GM23338 (cell line): ENCODE measurements around the gene TTC21B.

Source experiments
- CREB1 ChIP-seq: fragments of 250-450 bp; sonication (Bioruptor Pico); IDR thresholded peaks from 2 replicates; pipeline ENCODE4 v1.5.0; 2020; ENCODE audit warnings: low read depth, mild to moderate bottlenecking, moderate library complexity
- EZH2 ChIP-seq: fragments of 200-600 bp; sonication (generic); IDR thresholded peaks from one replicate; pipeline ENCODE4 v1.8.0; 2017; ENCODE audit warnings: antibody characterized with exemption, mild to moderate bottlenecking, low read depth; ENCODE audit not compliant: unreplicated experiment
- EZH2phosphoT487 ChIP-seq: fragments of 200-600 bp; sonication (generic); IDR thresholded peaks from one replicate; pipeline ENCODE4 v1.8.1; 2018; ENCODE audit warnings: antibody characterized with exemption; ENCODE audit not compliant: unreplicated experiment
- JUNB ChIP-seq: IDR thresholded peaks from one replicate; pipeline ENCODE4 v1.6.1; 2016; ENCODE audit warnings: antibody characterized with exemption; ENCODE audit not compliant: unreplicated experiment
- NANOG ChIP-seq: IDR thresholded peaks from 2 replicates; pipeline ENCODE4 v1.6.1; 2016; ENCODE audit warnings: antibody characterized with exemption, borderline replicate concordance
- POLR2AphosphoS5 ChIP-seq: IDR thresholded peaks from 2 replicates; pipeline ENCODE4 v1.6.1; 2016; ENCODE audit warnings: antibody characterized with exemption, low read depth
- ZNF114 ChIP-seq: fragments of 250-450 bp; sonication (Bioruptor Pico); IDR thresholded peaks from 2 replicates; pipeline ENCODE4 v1.5.0; 2020; ENCODE audit warnings: mild to moderate bottlenecking, moderate library complexity
- ZNF331 ChIP-seq: fragments of 250-450 bp; sonication (Bioruptor Pico); IDR thresholded peaks from 2 replicates; pipeline ENCODE4 v1.5.0; 2020; ENCODE audit warnings: low read depth, mild to moderate bottlenecking, moderate library complexity
- TF ChIP-seq, protein P1 (sequence below), 2 experiments: fragments of 200-600 bp in 1 of 2; sonication (generic) in 1 of 2; conservative IDR thresholded peaks; 2 replicates each; pipeline versions ENCODE4 v1.5.1 to v1.6.1; 2016 to 2017; ENCODE audit warnings: antibody characterized with exemption in 2 of 2, low read depth in 2 of 2, mild to moderate bottlenecking in 2 of 2, moderate library complexity in 1 of 2
- TF ChIP-seq, protein P2 (sequence below): IDR thresholded peaks from one replicate; pipeline ENCODE4 v1.6.1; 2018; ENCODE audit warnings: antibody characterized with exemption; ENCODE audit not compliant: unreplicated experiment
- TF ChIP-seq, protein P3 (sequence below): fragments of 250-450 bp; sonication (Bioruptor Pico); IDR thresholded peaks from 2 replicates; pipeline ENCODE4 v1.5.0; 2020; ENCODE audit warnings: mild to moderate bottlenecking, moderate library complexity
- TF ChIP-seq, protein P4 (sequence below): IDR thresholded peaks from 2 replicates; pipeline ENCODE4 v1.6.1; 2016; ENCODE audit warnings: antibody characterized with exemption

DNA sequence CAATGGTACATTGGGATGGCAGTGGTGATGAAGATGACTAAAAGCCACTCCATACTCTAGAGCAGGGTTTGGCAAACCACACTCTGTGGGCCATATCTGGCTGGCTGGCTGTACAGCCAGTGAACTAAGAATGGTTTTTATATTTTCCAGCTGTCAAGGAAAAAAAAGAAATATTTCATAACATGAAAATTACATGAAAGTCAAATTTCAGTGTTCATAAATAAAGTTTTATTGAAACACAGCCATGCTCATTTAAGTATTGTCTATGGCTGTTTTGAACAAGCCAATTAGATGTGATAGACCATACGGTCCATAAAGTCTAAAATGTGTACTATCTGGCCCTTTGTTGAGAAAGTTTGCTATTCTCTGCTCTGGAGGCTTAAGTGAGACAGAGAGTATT, 1.5 kb downstream of the TTC21B start:
- TF ChIP-seq, protein P1, sequence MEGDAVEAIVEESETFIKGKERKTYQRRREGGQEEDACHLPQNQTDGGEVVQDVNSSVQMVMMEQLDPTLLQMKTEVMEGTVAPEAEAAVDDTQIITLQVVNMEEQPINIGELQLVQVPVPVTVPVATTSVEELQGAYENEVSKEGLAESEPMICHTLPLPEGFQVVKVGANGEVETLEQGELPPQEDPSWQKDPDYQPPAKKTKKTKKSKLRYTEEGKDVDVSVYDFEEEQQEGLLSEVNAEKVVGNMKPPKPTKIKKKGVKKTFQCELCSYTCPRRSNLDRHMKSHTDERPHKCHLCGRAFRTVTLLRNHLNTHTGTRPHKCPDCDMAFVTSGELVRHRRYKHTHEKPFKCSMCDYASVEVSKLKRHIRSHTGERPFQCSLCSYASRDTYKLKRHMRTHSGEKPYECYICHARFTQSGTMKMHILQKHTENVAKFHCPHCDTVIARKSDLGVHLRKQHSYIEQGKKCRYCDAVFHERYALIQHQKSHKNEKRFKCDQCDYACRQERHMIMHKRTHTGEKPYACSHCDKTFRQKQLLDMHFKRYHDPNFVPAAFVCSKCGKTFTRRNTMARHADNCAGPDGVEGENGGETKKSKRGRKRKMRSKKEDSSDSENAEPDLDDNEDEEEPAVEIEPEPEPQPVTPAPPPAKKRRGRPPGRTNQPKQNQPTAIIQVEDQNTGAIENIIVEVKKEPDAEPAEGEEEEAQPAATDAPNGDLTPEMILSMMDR (conservative IDR thresholded peaks at IDR 0.05; ENCODE audit: low read depth in 2 of 2) = no peak
- TF ChIP-seq POLR2AphosphoS5 (no peak), JUNB (no peak), EZH2 (no peak), EZH2phosphoT487 (no peak), ZNF114 (no peak), ZNF331 (CRISPR knock-in tag) (no peak), NANOG (no peak), CREB1 (CRISPR knock-in tag) (no peak)
- TF ChIP-seq, protein P2, sequence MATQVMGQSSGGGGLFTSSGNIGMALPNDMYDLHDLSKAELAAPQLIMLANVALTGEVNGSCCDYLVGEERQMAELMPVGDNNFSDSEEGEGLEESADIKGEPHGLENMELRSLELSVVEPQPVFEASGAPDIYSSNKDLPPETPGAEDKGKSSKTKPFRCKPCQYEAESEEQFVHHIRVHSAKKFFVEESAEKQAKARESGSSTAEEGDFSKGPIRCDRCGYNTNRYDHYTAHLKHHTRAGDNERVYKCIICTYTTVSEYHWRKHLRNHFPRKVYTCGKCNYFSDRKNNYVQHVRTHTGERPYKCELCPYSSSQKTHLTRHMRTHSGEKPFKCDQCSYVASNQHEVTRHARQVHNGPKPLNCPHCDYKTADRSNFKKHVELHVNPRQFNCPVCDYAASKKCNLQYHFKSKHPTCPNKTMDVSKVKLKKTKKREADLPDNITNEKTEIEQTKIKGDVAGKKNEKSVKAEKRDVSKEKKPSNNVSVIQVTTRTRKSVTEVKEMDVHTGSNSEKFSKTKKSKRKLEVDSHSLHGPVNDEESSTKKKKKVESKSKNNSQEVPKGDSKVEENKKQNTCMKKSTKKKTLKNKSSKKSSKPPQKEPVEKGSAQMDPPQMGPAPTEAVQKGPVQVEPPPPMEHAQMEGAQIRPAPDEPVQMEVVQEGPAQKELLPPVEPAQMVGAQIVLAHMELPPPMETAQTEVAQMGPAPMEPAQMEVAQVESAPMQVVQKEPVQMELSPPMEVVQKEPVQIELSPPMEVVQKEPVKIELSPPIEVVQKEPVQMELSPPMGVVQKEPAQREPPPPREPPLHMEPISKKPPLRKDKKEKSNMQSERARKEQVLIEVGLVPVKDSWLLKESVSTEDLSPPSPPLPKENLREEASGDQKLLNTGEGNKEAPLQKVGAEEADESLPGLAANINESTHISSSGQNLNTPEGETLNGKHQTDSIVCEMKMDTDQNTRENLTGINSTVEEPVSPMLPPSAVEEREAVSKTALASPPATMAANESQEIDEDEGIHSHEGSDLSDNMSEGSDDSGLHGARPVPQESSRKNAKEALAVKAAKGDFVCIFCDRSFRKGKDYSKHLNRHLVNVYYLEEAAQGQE = no peak
- TF ChIP-seq, protein P3, sequence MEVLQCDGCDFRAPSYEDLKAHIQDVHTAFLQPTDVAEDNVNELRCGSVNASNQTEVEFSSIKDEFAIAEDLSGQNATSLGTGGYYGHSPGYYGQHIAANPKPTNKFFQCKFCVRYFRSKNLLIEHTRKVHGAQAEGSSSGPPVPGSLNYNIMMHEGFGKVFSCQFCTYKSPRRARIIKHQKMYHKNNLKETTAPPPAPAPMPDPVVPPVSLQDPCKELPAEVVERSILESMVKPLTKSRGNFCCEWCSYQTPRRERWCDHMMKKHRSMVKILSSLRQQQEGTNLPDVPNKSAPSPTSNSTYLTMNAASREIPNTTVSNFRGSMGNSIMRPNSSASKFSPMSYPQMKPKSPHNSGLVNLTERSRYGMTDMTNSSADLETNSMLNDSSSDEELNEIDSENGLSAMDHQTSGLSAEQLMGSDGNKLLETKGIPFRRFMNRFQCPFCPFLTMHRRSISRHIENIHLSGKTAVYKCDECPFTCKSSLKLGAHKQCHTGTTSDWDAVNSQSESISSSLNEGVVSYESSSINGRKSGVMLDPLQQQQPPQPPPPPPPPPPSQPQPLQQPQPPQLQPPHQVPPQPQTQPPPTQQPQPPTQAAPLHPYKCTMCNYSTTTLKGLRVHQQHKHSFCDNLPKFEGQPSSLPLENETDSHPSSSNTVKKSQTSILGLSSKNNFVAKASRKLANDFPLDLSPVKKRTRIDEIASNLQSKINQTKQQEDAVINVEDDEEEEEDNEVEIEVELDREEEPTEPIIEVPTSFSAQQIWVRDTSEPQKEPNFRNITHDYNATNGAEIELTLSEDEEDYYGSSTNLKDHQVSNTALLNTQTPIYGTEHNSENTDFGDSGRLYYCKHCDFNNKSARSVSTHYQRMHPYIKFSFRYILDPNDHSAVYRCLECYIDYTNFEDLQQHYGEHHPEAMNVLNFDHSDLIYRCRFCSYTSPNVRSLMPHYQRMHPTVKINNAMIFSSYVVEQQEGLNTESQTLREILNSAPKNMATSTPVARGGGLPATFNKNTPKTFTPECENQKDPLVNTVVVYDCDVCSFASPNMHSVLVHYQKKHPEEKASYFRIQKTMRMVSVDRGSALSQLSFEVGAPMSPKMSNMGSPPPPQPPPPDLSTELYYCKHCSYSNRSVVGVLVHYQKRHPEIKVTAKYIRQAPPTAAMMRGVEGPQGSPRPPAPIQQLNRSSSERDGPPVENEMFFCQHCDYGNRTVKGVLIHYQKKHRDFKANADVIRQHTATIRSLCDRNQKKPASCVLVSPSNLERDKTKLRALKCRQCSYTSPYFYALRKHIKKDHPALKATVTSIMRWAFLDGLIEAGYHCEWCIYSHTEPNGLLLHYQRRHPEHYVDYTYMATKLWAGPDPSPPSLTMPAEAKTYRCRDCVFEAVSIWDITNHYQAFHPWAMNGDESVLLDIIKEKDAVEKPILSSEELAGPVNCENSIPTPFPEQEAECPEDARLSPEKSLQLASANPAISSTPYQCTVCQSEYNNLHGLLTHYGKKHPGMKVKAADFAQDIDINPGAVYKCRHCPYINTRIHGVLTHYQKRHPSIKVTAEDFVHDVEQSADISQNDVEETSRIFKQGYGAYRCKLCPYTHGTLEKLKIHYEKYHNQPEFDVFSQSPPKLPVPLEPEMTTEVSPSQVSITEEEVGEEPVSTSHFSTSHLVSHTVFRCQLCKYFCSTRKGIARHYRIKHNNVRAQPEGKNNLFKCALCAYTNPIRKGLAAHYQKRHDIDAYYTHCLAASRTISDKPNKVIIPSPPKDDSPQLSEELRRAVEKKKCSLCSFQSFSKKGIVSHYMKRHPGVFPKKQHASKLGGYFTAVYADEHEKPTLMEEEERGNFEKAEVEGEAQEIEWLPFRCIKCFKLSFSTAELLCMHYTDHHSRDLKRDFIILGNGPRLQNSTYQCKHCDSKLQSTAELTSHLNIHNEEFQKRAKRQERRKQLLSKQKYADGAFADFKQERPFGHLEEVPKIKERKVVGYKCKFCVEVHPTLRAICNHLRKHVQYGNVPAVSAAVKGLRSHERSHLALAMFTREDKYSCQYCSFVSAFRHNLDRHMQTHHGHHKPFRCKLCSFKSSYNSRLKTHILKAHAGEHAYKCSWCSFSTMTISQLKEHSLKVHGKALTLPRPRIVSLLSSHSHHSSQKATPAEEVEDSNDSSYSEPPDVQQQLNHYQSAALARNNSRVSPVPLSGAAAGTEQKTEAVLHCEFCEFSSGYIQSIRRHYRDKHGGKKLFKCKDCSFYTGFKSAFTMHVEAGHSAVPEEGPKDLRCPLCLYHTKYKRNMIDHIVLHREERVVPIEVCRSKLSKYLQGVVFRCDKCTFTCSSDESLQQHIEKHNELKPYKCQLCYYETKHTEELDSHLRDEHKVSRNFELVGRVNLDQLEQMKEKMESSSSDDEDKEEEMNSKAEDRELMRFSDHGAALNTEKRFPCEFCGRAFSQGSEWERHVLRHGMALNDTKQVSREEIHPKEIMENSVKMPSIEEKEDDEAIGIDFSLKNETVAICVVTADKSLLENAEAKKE (CRISPR knock-in tag) = no peak
- TF ChIP-seq, protein P4, sequence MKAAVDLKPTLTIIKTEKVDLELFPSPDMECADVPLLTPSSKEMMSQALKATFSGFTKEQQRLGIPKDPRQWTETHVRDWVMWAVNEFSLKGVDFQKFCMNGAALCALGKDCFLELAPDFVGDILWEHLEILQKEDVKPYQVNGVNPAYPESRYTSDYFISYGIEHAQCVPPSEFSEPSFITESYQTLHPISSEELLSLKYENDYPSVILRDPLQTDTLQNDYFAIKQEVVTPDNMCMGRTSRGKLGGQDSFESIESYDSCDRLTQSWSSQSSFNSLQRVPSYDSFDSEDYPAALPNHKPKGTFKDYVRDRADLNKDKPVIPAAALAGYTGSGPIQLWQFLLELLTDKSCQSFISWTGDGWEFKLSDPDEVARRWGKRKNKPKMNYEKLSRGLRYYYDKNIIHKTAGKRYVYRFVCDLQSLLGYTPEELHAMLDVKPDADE = no peak
